B cell (primary cell): Measurements from ENCODE around the gene GAPVD1. TPM values are rescaled to one million over a fixed set of nuclear protein-coding genes. Genes with fewer than 3 reads are reported as not detected.

ENCODE experiments used
- ATAC-seq: fragments of 200-7000 bp; cut with Tn5 transposase; one replicate; pipeline ENCODE4 v1.10.0; 2021; ENCODE audit warnings: low read depth, mild to moderate bottlenecking, moderate number of reproducible peaks, moderate library complexity
- CTCF ChIA-PET: fragments of 350-600 bp; sonication (Branson Sonifier 250); formaldehyde crosslinking; loops from one replicate; lab custom pipeline; 2021; ENCODE audit warnings: antibody characterized with exemption, inconsistent platforms; lab: Charles Lee
- POLR2A ChIA-PET: fragments of 350-600 bp; sonication (Branson Sonifier 250); formaldehyde crosslinking; loops from one replicate; lab custom pipeline; 2021; ENCODE audit warnings: antibody characterized with exemption; lab: Charles Lee
- DNase-seq: peaks from one replicate; pipeline ENCODE4 v3.0.0; 2013
- H2AFZ ChIP-seq: 2 replicates; pipeline ENCODE4 v1.6.1; 2012; ENCODE audit warnings: mild to moderate bottlenecking, low read depth, low read length; ENCODE audit not compliant: insufficient read depth, poor library complexity, severe bottlenecking
- H3K27ac ChIP-seq, 2 donors: 1 replicate in 1 of 2; 2 replicates in 1 of 2; pipeline ENCODE4 v1.5.1; 2012 to 2013; ENCODE audit warnings: low read length in 2 of 2, mild to moderate bottlenecking in 2 of 2, moderate library complexity in 1 of 2
- H3K27me3 ChIP-seq, 4 experiments: fragments of 200-600 bp in 1 of 4; sonication (generic) in 1 of 4; replicated peaks in 1 of 4; 1 replicate in 2 of 4; 2 replicates in 2 of 4; pipeline versions ENCODE4 v1.6.1 to v1.7.0; 2013 to 2016; ENCODE audit warnings: low read length in 3 of 4, mild to moderate bottlenecking in 2 of 4, mixed read lengths in 1 of 4, moderate library complexity in 1 of 4; ENCODE audit not compliant: insufficient read depth in 4 of 4, control insufficient read depth in 3 of 4; ENCODE audit errors: control extremely low read depth in 1 of 4
- H3K36me3 ChIP-seq, 2 experiments: replicated peaks in 1 of 2; 1 replicate in 1 of 2; 2 replicates in 1 of 2; pipeline versions ENCODE4 v1.6.1 to v1.7.1; 2013; ENCODE audit warnings: low read length in 1 of 2; ENCODE audit not compliant: insufficient read depth in 2 of 2, control insufficient read depth in 1 of 2; ENCODE audit errors: control extremely low read depth in 1 of 2, extremely low read depth in 1 of 2
- H3K4me1 ChIP-seq, 2 donors: fragments of 200-600 bp in 1 of 2; sonication (generic) in 1 of 2; 1 replicate in 1 of 2; 2 replicates in 1 of 2; pipeline versions ENCODE4 v1.5.1 to v1.6.1; 2013 to 2017; ENCODE audit warnings: low read length in 2 of 2; ENCODE audit not compliant: control insufficient read depth in 2 of 2, insufficient read depth in 2 of 2
- H3K4me2 ChIP-seq: replicated peaks from 2 replicates; pipeline ENCODE3; 2012; ENCODE audit warnings: mild to moderate bottlenecking, low read depth, low read length; ENCODE audit not compliant: poor library complexity, severe bottlenecking
- H3K4me3 ChIP-seq, 5 experiments: fragments of 200-600 bp in 1 of 5; sonication (generic) in 1 of 5; 1 replicate in 3 of 5; 2 replicates in 2 of 5; pipeline versions ENCODE4 v1.5.1 to v1.7.0; 2011 to 2016; ENCODE audit warnings: low read length in 4 of 5, mild to moderate bottlenecking in 4 of 5, low read depth in 2 of 5, control low read depth in 1 of 5, moderate library complexity in 1 of 5; ENCODE audit not compliant: insufficient read depth in 1 of 5; ENCODE audit errors: control extremely low read depth in 1 of 5, extremely low read depth in 1 of 5
- H3K79me2 ChIP-seq: fragments of 200-600 bp; sonication (generic); one replicate; pipeline ENCODE4 v1.6.0; 2016; ENCODE audit warnings: low read length; ENCODE audit not compliant: control insufficient read depth, insufficient read depth
- H3K9ac ChIP-seq: fragments of 200-600 bp; sonication (generic); 2 replicates; pipeline ENCODE4 v1.6.1; 2017; ENCODE audit warnings: mild to moderate bottlenecking, low read length, moderate library complexity
- H3K9me3 ChIP-seq, 3 donors: one replicate each; pipeline versions ENCODE4 v1.6.1 to v1.7.1; 2013; ENCODE audit warnings: low read length in 2 of 3; ENCODE audit not compliant: control insufficient read depth in 2 of 3, insufficient read depth in 1 of 3; ENCODE audit errors: control extremely low read depth in 1 of 3
- H4K20me1 ChIP-seq: 2 replicates; pipeline ENCODE4 v1.6.0; 2012; ENCODE audit warnings: mild to moderate bottlenecking, low read length; ENCODE audit not compliant: insufficient read depth, control insufficient read depth, poor library complexity, severe bottlenecking
- H3K27ac Mint-ChIP-seq: one replicate; pipeline ENCODE4 v1.8.0; 2021; ENCODE audit warnings: mixed read lengths
- H3K27me3 Mint-ChIP-seq: one replicate; pipeline ENCODE4 v1.8.0; 2021; ENCODE audit warnings: mixed read lengths
- H3K4me1 Mint-ChIP-seq: one replicate; pipeline ENCODE4 v1.8.0; 2021; ENCODE audit warnings: mixed read lengths
- H3K4me3 Mint-ChIP-seq: one replicate; pipeline ENCODE4 v1.8.0; 2021; ENCODE audit warnings: mixed read lengths
- H3K9me3 Mint-ChIP-seq: one replicate; pipeline ENCODE4 v1.8.0; 2022; ENCODE audit warnings: mixed read lengths; ENCODE audit not compliant: insufficient read depth
- EZH2 ChIP-seq: IDR thresholded peaks from 2 replicates; pipeline ENCODE4 v1.6.1; 2012; ENCODE audit warnings: borderline replicate concordance, low read depth, mild to moderate bottlenecking, moderate library complexity, low read length; ENCODE audit not compliant: insufficient read depth, poor library complexity, severe bottlenecking
- WGBS: methylation state at CpG from one replicate; pipeline ENCODE4 v1.1.5; 2013; ENCODE audit warnings: missing lambda C conversion rate; ENCODE audit not compliant: insufficient coverage; 5-methylcytosine and 5-hydroxymethylcytosine counted together
- intact Hi-C: fragments of 100-400 bp; cut with micrococcal nuclease; formaldehyde crosslinking; loops from one replicate; pipeline ENCODE4 v1.10.0; 2022
- polyA plus RNA-seq: library from polyadenylated mRNA; depleted of rRNA; stranded (reverse); fragments of >200 nt; gene quantifications from 2 replicates; pipeline ENCODE4 v1.2.3, GENCODE V29; 2012
- total RNA-seq, 2 donors: library from RNA; stranded (reverse); fragments of 120-200 nt in 1 of 2; gene quantifications; 1 replicate in 1 of 2; 2 replicates in 1 of 2; pipeline versions ENCODE4 v1.2.3 to v1.2.4, GENCODE V29; 2013 to 2022
- TF ChIP-seq, protein P1 (sequence below): fragments of 200-600 bp; IDR thresholded peaks from one replicate; pipeline ENCODE4 v1.8.0; 2022; ENCODE audit warnings: antibody characterized with exemption, mild to moderate bottlenecking

The GAPVD1 gene
- total and polyA plus RNA-seq, 2 donors (not counting 1 experiment from before 2014, with no cell fraction given), result 11.8 to 61.2 TPM

DNA sequence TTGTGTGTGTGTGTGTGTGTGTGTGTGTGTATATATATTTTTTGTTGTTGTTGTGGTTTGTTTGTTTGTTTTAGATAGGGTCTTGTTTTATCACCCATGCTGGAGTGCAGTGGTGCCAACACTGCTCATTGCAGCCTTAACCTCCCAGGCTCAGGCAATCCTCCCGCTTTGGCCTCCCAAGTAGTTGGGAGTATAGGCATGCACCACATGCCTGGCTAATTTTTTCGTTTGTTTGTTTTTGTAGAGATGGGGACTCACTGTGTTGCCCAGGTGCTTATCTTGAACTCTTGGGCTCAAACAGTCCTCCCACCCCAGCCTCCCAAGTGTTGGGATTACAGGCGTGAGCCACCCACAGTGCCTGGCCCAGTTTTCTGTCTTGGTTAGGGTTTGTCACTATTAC is 77.3 kb downstream of the GAPVD1 start:
- no peak overlapping the region for H3K9ac ChIP-seq
- H3K4me3 ChIP-seq, result no peak overlapping the region
- no peaks in the 10 kb centered on the region for H4K20me1 ChIP-seq
- ChIA-PET POLR2A (interaction anchor here (0.6 kb wide), 1 partner anchor 55 kb away, joined by 4 read pairs; no protein-coding TSS in a partner anchor), CTCF (no interaction called here)
- H3K4me1 Mint-ChIP-seq, result no peaks in the 10 kb centered on the region
- WGBS, result 100% methylated on average over 2 of the region's 3 CpGs
- ATAC-seq (no peak), DNase-seq (no peak)
- H2AFZ ChIP-seq, result no peak overlapping the region
- no peaks in the 10 kb centered on the region for H3K79me2 ChIP-seq
- H3K9me3 Mint-ChIP-seq, result no peaks in the 10 kb centered on the region
- H3K27ac ChIP-seq, result no peak overlapping the region
- H3K27me3 Mint-ChIP-seq, result no peaks in the 10 kb centered on the region
- H3K4me2 ChIP-seq, result no peak overlapping the region
- H3K27ac Mint-ChIP-seq, result no peak overlapping the region
- H3K27me3 ChIP-seq, result no peaks in the 10 kb centered on the region
- peaks cover 33 to 58% of the 10 kb centered on the region in 2 experiments for H3K36me3 ChIP-seq
- no peaks in the 10 kb centered on the region for H3K9me3 ChIP-seq
- no peak overlapping the region for H3K4me3 Mint-ChIP-seq
- intact Hi-C loops, result no loop called here
- no peaks in the 10 kb centered on the region for H3K4me1 ChIP-seq
- TF ChIP-seq, protein P1, sequence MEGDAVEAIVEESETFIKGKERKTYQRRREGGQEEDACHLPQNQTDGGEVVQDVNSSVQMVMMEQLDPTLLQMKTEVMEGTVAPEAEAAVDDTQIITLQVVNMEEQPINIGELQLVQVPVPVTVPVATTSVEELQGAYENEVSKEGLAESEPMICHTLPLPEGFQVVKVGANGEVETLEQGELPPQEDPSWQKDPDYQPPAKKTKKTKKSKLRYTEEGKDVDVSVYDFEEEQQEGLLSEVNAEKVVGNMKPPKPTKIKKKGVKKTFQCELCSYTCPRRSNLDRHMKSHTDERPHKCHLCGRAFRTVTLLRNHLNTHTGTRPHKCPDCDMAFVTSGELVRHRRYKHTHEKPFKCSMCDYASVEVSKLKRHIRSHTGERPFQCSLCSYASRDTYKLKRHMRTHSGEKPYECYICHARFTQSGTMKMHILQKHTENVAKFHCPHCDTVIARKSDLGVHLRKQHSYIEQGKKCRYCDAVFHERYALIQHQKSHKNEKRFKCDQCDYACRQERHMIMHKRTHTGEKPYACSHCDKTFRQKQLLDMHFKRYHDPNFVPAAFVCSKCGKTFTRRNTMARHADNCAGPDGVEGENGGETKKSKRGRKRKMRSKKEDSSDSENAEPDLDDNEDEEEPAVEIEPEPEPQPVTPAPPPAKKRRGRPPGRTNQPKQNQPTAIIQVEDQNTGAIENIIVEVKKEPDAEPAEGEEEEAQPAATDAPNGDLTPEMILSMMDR, result no peak
- TF ChIP-seq EZH2, result no peak

DNA sequence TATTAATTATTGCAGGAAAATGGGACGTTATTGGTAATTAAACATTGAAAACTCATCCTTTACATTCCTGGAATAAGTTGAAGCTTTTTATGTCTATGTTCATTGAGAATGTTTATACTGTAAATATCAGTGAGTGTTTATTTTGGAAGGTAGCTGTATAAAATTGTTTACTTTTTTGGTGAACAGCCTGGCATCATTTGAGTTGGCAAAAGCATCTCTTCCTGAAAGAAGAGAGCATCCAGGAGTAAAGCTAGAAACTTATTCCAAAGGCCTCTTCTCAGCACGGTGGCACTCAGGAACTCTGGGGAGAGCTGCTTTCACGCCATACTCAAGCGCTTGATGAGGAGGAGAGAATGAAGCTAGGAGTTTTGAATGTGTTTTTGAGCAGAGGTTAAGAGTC is 79.9 kb downstream of the GAPVD1 start:
- no peak overlapping the region for H3K4me3 Mint-ChIP-seq
- POLR2A ChIA-PET, result no interaction called here

More for the DNA sequence above, 79.9 kb downstream of the GAPVD1 start:
- ATAC-seq (no peak), DNase-seq (no peak)
- Histone ChIP-seq H3K4me3 (no peak overlapping the region), H3K4me2 (no peak overlapping the region), H2AFZ (no peak overlapping the region), H3K4me1 (no peaks in the 10 kb centered on the region), H3K9ac (no peak overlapping the region), H4K20me1 (no peaks in the 10 kb centered on the region), H3K79me2 (no peaks in the 10 kb centered on the region), H3K27me3 (no peaks in the 10 kb centered on the region), H3K27ac (no peak overlapping the region), H3K36me3 (peaks cover 37 to 64% of the 10 kb centered on the region in 2 experiments), H3K9me3 (no peaks in the 10 kb centered on the region)
- Mint-ChIP-seq H3K27ac (no peak overlapping the region), H3K4me1 (no peaks in the 10 kb centered on the region), H3K27me3 (no peaks in the 10 kb centered on the region), H3K9me3 (no peaks in the 10 kb centered on the region)
- CTCF ChIA-PET, result no interaction called here
- no peak for TF ChIP-seq EZH2
- TF ChIP-seq, protein P1, result no peak
- 93% methylated on average over 3 of the region's 4 CpGs for WGBS
- intact Hi-C loops, result no loop called here
